ENCODE data around the gene SLC22A6.

Gene SLC22A6

DNA sequence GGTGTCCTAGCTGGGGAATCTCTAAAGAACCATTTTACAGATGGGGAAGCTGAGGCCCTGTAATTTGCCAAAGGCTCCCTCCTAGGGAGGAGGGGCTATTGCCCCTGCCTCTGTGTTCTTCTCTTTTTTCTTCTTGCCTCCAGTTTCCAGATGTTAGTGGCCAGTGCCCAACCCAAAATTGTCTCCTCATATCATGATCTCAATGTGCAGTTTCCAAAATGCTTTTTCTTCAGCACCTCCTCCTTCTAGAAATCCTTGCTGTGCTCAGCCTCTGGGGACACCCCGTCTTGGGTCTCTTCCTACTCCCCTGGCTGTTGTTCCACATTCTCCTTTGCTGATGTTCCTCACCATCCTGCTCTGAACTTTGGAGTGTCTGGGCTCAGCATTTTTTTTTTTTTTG is 54.1 kb downstream of the SLC22A6 start:
- no peak for TF ChIP-seq CTCF (IDR thresholded peaks at IDR 0.05; ENCODE audit: extremely low read depth, missing control alignments)
- no peak for DNase-seq (ENCODE audit: low spot score)

GRCh38 chr11:62930157-62930556 is 54.6 kb downstream of the SLC22A6 start:
- DNase-seq (ENCODE audit: low spot score): no peak
- no peak for TF ChIP-seq CTCF (IDR thresholded peaks at IDR 0.05; ENCODE audit: extremely low read depth, missing control alignments)

DNA sequence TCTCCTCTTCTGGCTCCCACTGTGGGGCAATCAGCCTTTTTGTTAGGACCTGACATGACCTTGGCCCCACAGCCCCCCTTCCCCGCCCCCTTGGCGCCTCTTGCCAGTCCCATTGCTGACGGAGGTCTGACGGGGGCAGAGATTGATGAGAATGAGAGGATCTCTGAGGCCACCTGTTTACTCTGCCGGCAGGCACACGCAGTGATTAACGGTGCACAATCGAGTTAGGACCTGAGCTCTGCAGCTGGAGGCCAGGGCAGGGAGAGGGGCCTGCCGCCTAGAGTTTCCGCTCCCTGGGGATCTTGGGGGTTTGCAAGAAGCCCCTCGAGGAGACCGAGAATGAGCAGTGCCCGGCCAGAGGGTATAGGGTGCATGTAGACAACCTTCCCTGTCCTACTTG is 56.8 kb downstream of the SLC22A6 start:
- no peak for DNase-seq (ENCODE audit: low spot score)
- TF ChIP-seq CTCF (IDR thresholded peaks at IDR 0.05; ENCODE audit: extremely low read depth, missing control alignments): no peak

DNA sequence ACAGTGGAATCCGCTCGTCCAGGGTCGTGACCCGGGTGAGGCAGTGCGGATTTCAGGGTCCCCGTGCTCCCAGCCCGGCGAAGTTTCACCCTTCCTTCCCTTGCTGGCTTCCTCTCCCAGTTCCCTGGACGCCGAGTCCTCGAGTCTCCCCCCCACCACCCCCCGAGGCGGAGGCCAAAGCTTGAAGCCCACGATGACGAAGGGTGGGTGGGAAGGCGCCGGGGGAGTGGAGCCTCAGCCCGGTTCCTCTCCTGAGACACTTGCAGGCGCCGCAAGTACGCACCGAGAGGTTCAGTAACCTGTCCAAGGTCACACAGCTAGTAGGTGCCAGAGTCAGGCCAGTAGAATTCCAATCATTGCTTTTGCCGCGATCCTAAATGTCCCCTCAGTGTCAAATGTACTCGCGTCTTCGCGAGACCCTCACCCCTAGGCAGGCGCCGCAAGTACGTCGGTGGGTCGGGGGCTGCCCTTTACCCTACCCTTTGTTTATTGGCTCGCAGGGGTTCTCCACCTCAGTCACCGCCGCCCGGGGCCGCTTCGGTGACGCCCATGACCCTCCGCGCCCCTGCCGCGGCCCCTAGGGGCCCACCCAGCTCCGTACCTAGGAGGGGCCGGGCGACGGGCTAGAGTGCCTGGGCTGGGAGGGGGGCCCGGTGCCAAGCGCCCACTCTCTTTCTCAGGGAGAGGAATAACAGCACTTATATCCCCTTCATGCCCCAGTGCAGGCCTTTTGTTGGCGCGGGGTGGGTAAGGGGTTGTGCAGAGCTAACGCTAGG is 57.9 kb downstream of the SLC22A6 start:
- DNase-seq (ENCODE audit: low spot score): no peak
- no peak for TF ChIP-seq CTCF (IDR thresholded peaks at IDR 0.05; ENCODE audit: extremely low read depth, missing control alignments)
